HEK293 (cell line): Measurements from ENCODE around the gene LRRC75A.

ENCODE experiments used
- YY1 ChIP-seq: fragments of 450-650 bp; formaldehyde crosslinking; IDR thresholded peaks from 2 replicates; pipeline ENCODE4 v1.5.1; 2018; ENCODE audit warnings: missing biosample characterization, missing genetic modification characterization
- ZBTB7A ChIP-seq: fragments of 450-650 bp; formaldehyde crosslinking; IDR thresholded peaks from 2 replicates; pipeline ENCODE4 v1.5.1; 2016; ENCODE audit warnings: low read depth, missing biosample characterization, missing genetic modification characterization
- ZNF16 ChIP-seq: fragments of 450-650 bp; formaldehyde crosslinking; IDR thresholded peaks from 2 replicates; pipeline ENCODE4 v1.5.1; 2016; ENCODE audit warnings: low read depth, missing biosample characterization, missing genetic modification characterization
- ZNF174 ChIP-seq: fragments of 450-650 bp; formaldehyde crosslinking; IDR thresholded peaks from 2 replicates; pipeline ENCODE4 v1.5.0; 2017; ENCODE audit warnings: missing biosample characterization, mild to moderate bottlenecking, missing genetic modification characterization
- ZNF23 ChIP-seq: fragments of 450-650 bp; formaldehyde crosslinking; IDR thresholded peaks from 2 replicates; pipeline ENCODE4 v1.5.1; 2016; ENCODE audit warnings: missing biosample characterization, missing genetic modification characterization, borderline replicate concordance
- ZNF391 ChIP-seq: fragments of 450-650 bp; formaldehyde crosslinking; IDR thresholded peaks from 2 replicates; pipeline ENCODE4 v1.5.1; 2016; ENCODE audit warnings: low read depth, missing biosample characterization, missing genetic modification characterization, borderline replicate concordance
- ZNF629 ChIP-seq: fragments of 450-650 bp; formaldehyde crosslinking; IDR thresholded peaks from 2 replicates; pipeline ENCODE4 v1.5.1; 2017; ENCODE audit warnings: missing biosample characterization, missing genetic modification characterization
- ZNF670 ChIP-seq: fragments of 450-650 bp; formaldehyde crosslinking; IDR thresholded peaks from 2 replicates; pipeline ENCODE4 v1.5.1; 2016; ENCODE audit warnings: missing biosample characterization, missing genetic modification characterization, low read depth
- ZNF777 ChIP-seq: fragments of 450-650 bp; formaldehyde crosslinking; IDR thresholded peaks from 2 replicates; pipeline ENCODE4 v1.5.1; 2017; ENCODE audit warnings: missing biosample characterization, missing genetic modification characterization, borderline replicate concordance
- TF ChIP-seq, protein P1 (sequence below): fragments of 450-650 bp; formaldehyde crosslinking; IDR thresholded peaks from 2 replicates; pipeline ENCODE4 v1.5.1; 2016; ENCODE audit warnings: missing biosample characterization, missing genetic modification characterization
- TF ChIP-seq, protein P2 (sequence below): fragments of 450-650 bp; formaldehyde crosslinking; IDR thresholded peaks from 2 replicates; pipeline ENCODE4 v1.5.1; 2016; ENCODE audit warnings: missing biosample characterization, missing genetic modification characterization
- TF ChIP-seq, protein P3 (sequence below): fragments of 450-650 bp; formaldehyde crosslinking; IDR thresholded peaks from 2 replicates; pipeline ENCODE4 v1.5.1; 2016; ENCODE audit warnings: missing biosample characterization, missing genetic modification characterization, low read depth
- TF ChIP-seq, protein P4 (sequence below): fragments of 450-650 bp; IDR thresholded peaks from 2 replicates; pipeline ENCODE4 v1.5.1; 2018; ENCODE audit warnings: missing biosample characterization, missing genetic modification characterization
- TF ChIP-seq, protein P5 (sequence below): fragments of 450-650 bp; formaldehyde crosslinking; IDR thresholded peaks from 2 replicates; pipeline ENCODE4 v1.5.1; 2016; ENCODE audit warnings: missing biosample characterization, missing genetic modification characterization

DNA sequence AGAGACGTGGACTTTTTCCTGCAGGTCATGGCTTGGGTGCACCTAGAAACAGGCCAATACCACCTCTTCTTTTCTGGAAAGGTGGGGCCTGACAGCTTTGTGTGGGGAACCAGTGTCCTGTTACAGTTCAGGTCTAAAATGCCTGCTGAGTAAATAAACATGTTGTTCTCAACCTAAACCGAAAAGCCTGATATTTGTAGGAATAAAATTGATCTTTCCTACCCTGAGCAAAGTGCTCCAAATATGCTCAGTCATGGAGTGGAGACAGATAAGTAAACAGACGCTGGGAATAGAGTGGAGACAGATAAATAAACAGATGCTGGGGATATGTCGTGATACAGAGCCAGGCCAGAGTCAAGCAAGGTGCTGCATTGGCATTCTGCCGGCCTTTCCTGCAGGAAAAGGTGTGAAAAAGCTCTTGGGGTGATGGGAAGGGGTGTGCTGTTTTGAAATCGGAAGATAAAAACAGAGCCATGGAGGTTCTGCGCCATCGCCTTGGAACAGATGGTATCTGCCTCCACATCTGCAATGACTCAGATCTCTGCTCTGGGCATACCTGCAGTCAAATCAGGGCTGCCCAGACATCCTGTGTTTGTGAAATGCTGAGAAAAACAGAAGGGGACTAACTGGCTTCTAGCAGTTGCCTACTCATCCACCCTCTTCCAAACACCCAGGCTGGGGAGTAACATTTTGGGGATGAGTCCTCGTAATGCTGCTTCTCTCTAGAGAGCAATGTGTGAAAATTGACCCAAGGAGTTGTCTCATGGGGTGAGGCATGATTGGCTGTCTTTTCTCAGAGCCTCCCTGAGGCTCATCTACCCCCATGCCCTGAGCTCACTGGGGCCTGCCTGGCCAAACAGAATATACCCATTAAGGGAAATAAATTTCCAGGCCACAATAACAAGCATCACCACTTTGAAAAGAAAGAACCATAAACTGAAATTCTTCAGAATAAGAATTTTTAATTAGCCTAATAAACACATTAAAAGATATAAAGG is 93.4 kb downstream of the LRRC75A start:
- TF ChIP-seq, protein P1, sequence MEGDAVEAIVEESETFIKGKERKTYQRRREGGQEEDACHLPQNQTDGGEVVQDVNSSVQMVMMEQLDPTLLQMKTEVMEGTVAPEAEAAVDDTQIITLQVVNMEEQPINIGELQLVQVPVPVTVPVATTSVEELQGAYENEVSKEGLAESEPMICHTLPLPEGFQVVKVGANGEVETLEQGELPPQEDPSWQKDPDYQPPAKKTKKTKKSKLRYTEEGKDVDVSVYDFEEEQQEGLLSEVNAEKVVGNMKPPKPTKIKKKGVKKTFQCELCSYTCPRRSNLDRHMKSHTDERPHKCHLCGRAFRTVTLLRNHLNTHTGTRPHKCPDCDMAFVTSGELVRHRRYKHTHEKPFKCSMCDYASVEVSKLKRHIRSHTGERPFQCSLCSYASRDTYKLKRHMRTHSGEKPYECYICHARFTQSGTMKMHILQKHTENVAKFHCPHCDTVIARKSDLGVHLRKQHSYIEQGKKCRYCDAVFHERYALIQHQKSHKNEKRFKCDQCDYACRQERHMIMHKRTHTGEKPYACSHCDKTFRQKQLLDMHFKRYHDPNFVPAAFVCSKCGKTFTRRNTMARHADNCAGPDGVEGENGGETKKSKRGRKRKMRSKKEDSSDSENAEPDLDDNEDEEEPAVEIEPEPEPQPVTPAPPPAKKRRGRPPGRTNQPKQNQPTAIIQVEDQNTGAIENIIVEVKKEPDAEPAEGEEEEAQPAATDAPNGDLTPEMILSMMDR (tag by site-specific recombination): no peak
- TF ChIP-seq, protein P2, sequence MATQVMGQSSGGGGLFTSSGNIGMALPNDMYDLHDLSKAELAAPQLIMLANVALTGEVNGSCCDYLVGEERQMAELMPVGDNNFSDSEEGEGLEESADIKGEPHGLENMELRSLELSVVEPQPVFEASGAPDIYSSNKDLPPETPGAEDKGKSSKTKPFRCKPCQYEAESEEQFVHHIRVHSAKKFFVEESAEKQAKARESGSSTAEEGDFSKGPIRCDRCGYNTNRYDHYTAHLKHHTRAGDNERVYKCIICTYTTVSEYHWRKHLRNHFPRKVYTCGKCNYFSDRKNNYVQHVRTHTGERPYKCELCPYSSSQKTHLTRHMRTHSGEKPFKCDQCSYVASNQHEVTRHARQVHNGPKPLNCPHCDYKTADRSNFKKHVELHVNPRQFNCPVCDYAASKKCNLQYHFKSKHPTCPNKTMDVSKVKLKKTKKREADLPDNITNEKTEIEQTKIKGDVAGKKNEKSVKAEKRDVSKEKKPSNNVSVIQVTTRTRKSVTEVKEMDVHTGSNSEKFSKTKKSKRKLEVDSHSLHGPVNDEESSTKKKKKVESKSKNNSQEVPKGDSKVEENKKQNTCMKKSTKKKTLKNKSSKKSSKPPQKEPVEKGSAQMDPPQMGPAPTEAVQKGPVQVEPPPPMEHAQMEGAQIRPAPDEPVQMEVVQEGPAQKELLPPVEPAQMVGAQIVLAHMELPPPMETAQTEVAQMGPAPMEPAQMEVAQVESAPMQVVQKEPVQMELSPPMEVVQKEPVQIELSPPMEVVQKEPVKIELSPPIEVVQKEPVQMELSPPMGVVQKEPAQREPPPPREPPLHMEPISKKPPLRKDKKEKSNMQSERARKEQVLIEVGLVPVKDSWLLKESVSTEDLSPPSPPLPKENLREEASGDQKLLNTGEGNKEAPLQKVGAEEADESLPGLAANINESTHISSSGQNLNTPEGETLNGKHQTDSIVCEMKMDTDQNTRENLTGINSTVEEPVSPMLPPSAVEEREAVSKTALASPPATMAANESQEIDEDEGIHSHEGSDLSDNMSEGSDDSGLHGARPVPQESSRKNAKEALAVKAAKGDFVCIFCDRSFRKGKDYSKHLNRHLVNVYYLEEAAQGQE (tag by site-specific recombination): no peak
- no peak for TF ChIP-seq ZNF670 (tag by site-specific recombination)
- no peak for TF ChIP-seq YY1
- no peak for TF ChIP-seq ZBTB7A (tag by site-specific recombination)
- TF ChIP-seq ZNF391: no peak
- no peak for TF ChIP-seq ZNF777
- no peak for TF ChIP-seq ZNF174 (tag by site-specific recombination)
- TF ChIP-seq, protein P3, sequence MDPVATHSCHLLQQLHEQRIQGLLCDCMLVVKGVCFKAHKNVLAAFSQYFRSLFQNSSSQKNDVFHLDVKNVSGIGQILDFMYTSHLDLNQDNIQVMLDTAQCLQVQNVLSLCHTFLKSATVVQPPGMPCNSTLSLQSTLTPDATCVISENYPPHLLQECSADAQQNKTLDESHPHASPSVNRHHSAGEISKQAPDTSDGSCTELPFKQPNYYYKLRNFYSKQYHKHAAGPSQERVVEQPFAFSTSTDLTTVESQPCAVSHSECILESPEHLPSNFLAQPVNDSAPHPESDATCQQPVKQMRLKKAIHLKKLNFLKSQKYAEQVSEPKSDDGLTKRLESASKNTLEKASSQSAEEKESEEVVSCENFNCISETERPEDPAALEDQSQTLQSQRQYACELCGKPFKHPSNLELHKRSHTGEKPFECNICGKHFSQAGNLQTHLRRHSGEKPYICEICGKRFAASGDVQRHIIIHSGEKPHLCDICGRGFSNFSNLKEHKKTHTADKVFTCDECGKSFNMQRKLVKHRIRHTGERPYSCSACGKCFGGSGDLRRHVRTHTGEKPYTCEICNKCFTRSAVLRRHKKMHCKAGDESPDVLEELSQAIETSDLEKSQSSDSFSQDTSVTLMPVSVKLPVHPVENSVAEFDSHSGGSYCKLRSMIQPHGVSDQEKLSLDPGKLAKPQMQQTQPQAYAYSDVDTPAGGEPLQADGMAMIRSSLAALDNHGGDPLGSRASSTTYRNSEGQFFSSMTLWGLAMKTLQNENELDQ (tag by site-specific recombination): no peak
- TF ChIP-seq, protein P4, sequence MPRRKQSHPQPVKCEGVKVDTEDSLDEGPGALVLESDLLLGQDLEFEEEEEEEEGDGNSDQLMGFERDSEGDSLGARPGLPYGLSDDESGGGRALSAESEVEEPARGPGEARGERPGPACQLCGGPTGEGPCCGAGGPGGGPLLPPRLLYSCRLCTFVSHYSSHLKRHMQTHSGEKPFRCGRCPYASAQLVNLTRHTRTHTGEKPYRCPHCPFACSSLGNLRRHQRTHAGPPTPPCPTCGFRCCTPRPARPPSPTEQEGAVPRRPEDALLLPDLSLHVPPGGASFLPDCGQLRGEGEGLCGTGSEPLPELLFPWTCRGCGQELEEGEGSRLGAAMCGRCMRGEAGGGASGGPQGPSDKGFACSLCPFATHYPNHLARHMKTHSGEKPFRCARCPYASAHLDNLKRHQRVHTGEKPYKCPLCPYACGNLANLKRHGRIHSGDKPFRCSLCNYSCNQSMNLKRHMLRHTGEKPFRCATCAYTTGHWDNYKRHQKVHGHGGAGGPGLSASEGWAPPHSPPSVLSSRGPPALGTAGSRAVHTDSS: no peak
- TF ChIP-seq, protein P5, sequence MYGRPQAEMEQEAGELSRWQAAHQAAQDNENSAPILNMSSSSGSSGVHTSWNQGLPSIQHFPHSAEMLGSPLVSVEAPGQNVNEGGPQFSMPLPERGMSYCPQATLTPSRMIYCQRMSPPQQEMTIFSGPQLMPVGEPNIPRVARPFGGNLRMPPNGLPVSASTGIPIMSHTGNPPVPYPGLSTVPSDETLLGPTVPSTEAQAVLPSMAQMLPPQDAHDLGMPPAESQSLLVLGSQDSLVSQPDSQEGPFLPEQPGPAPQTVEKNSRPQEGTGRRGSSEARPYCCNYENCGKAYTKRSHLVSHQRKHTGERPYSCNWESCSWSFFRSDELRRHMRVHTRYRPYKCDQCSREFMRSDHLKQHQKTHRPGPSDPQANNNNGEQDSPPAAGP (tag by site-specific recombination): no peak
- no peak for TF ChIP-seq ZNF629 (tag by site-specific recombination)
- no peak for TF ChIP-seq ZNF16 (tag by site-specific recombination)
- TF ChIP-seq ZNF23 (tag by site-specific recombination): no peak
